ENCODE measurements around the gene SYTL2.

Gene SYTL2

DNA sequence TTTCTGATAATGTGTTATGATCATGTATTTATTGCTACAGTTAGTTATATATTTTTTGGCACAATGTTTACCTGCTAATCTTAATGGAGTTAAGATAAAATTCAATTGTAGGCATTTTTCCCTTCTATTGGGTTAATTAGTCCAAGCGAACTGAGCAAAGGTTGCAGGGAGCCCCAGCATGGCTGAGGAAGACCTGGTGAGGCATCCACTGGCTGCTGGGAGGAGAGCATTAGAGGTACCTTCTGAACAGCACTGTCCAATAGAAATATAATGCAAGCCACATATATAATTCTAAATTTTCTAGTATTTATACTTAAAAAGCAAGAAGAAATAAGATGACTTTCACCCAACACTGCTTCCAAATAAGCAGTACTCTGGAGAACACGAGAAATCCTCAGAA is 163.9 kb downstream of the SYTL2 start:
- TF ChIP-seq, protein P1, sequence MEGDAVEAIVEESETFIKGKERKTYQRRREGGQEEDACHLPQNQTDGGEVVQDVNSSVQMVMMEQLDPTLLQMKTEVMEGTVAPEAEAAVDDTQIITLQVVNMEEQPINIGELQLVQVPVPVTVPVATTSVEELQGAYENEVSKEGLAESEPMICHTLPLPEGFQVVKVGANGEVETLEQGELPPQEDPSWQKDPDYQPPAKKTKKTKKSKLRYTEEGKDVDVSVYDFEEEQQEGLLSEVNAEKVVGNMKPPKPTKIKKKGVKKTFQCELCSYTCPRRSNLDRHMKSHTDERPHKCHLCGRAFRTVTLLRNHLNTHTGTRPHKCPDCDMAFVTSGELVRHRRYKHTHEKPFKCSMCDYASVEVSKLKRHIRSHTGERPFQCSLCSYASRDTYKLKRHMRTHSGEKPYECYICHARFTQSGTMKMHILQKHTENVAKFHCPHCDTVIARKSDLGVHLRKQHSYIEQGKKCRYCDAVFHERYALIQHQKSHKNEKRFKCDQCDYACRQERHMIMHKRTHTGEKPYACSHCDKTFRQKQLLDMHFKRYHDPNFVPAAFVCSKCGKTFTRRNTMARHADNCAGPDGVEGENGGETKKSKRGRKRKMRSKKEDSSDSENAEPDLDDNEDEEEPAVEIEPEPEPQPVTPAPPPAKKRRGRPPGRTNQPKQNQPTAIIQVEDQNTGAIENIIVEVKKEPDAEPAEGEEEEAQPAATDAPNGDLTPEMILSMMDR (IDR thresholded peaks at IDR 0.05; ENCODE audit: control insufficient read depth, insufficient read depth, low read depth, low read length, missing control alignments) = no peak
- peak overlapping the region; percentile 74 for H3K4me3 ChIP-seq (ENCODE audit: control insufficient read depth, low read depth, low read length)
- no peak for DNase-seq (ENCODE audit: low read depth)
